HG03439 (cell line): ENCODE measurements around the gene CTBS.

Source experiments
- ATAC-seq: cut with Tn5 transposase; IDR thresholded peaks from one replicate; pipeline ENCODE4 v1.9.1; 2021; ENCODE audit warnings: mild to moderate bottlenecking, moderate library complexity; ENCODE audit not compliant: unreplicated experiment

CTBS gene

GRCh38 chr1:84506729-84507453, 67.3 kb downstream of the CTBS start:
- no peak for ATAC-seq

- ATAC-seq = peak; percentile 84
Observed at GRCh38 chr1:84506002-84506728, 68.1 kb downstream of the CTBS start, which contains the start of the genes GNG5 and SPATA1. Gene GNG5, minus strand, starts transcription at chr1:84506581. Its CDS starts 490 bp downstream, at chr1:84506091. Gene SPATA1, plus strand, starts transcription at chr1:84506386. Its CDS starts 9,974 bp downstream, at chr1:84516360.

- peak; percentile 40 for ATAC-seq
Observed at GRCh38 chr1:84505493-84506001, 68.7 kb downstream of the CTBS start.

- no peak for ATAC-seq
Observed at GRCh38 chr1:84504580-84505492, 69.4 kb downstream of the CTBS start.

GRCh38 chr1:84502927-84503326, 71.3 kb downstream of the CTBS start:
- ATAC-seq = no peak
